A549 (cell line): ENCODE data around the gene RALGDS. TPM values are rescaled to one million over a fixed set of nuclear protein-coding genes. Genes with fewer than 3 reads are reported as not detected.
"Not testable (repeated sequence)": the region's sequence is repeated elsewhere in the genome, so short reads cannot be mapped to it uniquely, and the experiment has no call there.

Experiments used
- ATAC-seq, 2 experiments: fragments of 200-7000 bp in 1 of 2; fragments of >200 bp in 1 of 2; cut with Nextera tagmentation in 1 of 2; cut with Tn5 transposase in 1 of 2; 3 replicates each; pipeline versions ENCODE4 v1.8.0 to v1.9.1; 2018 to 2020; ENCODE audit warnings: mild to moderate bottlenecking in 1 of 2, moderate library complexity in 1 of 2
- CTCF ChIA-PET: fragments of 300-600 bp; sonication (Branson Sonifier 250); formaldehyde crosslinking; extraction: SDS; loops from one replicate; lab custom pipeline; 2021; ENCODE audit warnings: antibody characterized with exemption, inconsistent platforms; lab: Yijun Ruan, JAX
- POLR2A ChIA-PET: fragments of 350-600 bp; formaldehyde crosslinking; extraction: SDS; loops from one replicate; lab custom pipeline; 2021; ENCODE audit warnings: antibody characterized with exemption, inconsistent platforms; lab: Yijun Ruan, JAX
- DNase-seq, 2 experiments: peaks; one replicate each; pipeline versions ENCODE4 v3.0.0 to v3.0.0-alpha.2; 2011 to 2016; ENCODE audit warnings: low read depth in 1 of 2, low spot score in 1 of 2
- FAIRE-seq: peaks from 2 replicates; lab custom pipeline; 2011; peaks lifted over from hg19 to GRCh38; lab: Jason Lieb, UNC
- H3K27ac ChIP-seq, 2 experiments: fragments of >200 bp; sonication (Bioruptor Twin); formaldehyde crosslinking; 3 replicates each; pipeline ENCODE4 v1.5.1; 2016 to 2017
- H3K4me1 ChIP-seq: fragments of >200 bp; sonication (Bioruptor Twin); formaldehyde crosslinking; 3 replicates; pipeline ENCODE4 v1.6.1; 2016
- H3K4me2 ChIP-seq: fragments of >200 bp; sonication (Bioruptor Twin); formaldehyde crosslinking; 3 replicates; pipeline ENCODE4 v1.6.1; 2016
- H3K4me3 ChIP-seq: fragments of >200 bp; sonication (Bioruptor Twin); formaldehyde crosslinking; 3 replicates; pipeline ENCODE4 v1.5.1; 2016
- H3K9me3 ChIP-seq: fragments of >200 bp; sonication (Bioruptor Twin); formaldehyde crosslinking; 3 replicates; pipeline ENCODE4 v1.6.1; 2016
- EHF ChIP-seq: fragments of 250-450 bp; sonication (Bioruptor Pico); IDR thresholded peaks from 2 replicates; pipeline ENCODE4 v1.5.0; 2020; ENCODE audit warnings: mild to moderate bottlenecking
- EP300 ChIP-seq, 2 experiments: fragments of >200 bp; sonication (Bioruptor Twin); formaldehyde crosslinking; IDR thresholded peaks; 2 replicates in 1 of 2; 3 replicates in 1 of 2; pipeline ENCODE4 v1.6.1; 2016 to 2017
- FOXS1 ChIP-seq: fragments of 250-450 bp; sonication (Bioruptor Pico); IDR thresholded peaks from 2 replicates; pipeline ENCODE4 v1.5.0; 2020; ENCODE audit warnings: mild to moderate bottlenecking, moderate library complexity
- GATA3 ChIP-seq: IDR thresholded peaks from 2 replicates; pipeline ENCODE4 v1.6.1; 2012; ENCODE audit warnings: borderline replicate concordance
- JUN ChIP-seq, 2 experiments: fragments of >200 bp; sonication (Bioruptor Twin); formaldehyde crosslinking; IDR thresholded peaks; 2 replicates in 1 of 2; 3 replicates in 1 of 2; pipeline ENCODE4 v1.6.1; 2016 to 2017
- MYC ChIP-seq: IDR thresholded peaks from 2 replicates; pipeline ENCODE4 v1.6.1; 2012; ENCODE audit warnings: mild to moderate bottlenecking, inconsistent platforms, low read length, improper control_type of control experiment, borderline replicate concordance
- POLR2AphosphoS2 ChIP-seq: conservative IDR thresholded peaks from 2 replicates; pipeline ENCODE4 v1.6.1; 2012; ENCODE audit warnings: low read length, improper control_type of control experiment, inconsistent platforms
- RARB ChIP-seq: fragments of 250-450 bp; sonication (Bioruptor Pico); IDR thresholded peaks from 2 replicates; pipeline ENCODE4 v1.8.0; 2021; ENCODE audit warnings: mild to moderate bottlenecking, moderate library complexity
- RCOR1 ChIP-seq: fragments of 150-350 bp; IDR thresholded peaks from 2 replicates; pipeline ENCODE4 v1.6.1; 2014; ENCODE audit warnings: antibody characterized with exemption, low read length, low read depth
- RFX5 ChIP-seq: fragments of 450-650 bp; IDR thresholded peaks from 2 replicates; pipeline ENCODE4 v1.7.1; 2014; ENCODE audit warnings: antibody characterized with exemption, mild to moderate bottlenecking, moderate library complexity
- RNF2 ChIP-seq: fragments of 200-600 bp; sonication (generic); IDR thresholded peaks from 2 replicates; pipeline ENCODE4 v1.6.1; 2016; ENCODE audit warnings: low read depth, mild to moderate bottlenecking, antibody characterized with exemption, moderate library complexity, borderline replicate concordance
- WGBS: methylation state at CpG from one replicate; pipeline ENCODE4 v1.1.6; 2017; ENCODE audit errors: missing lambda C conversion rate; 5-methylcytosine and 5-hydroxymethylcytosine counted together
- polyA plus RNA-seq, 4 experiments: library from polyadenylated mRNA; depleted of rRNA in 3 of 4; stranded (reverse); fragments of >200 nt; fragmentation: RNase III in 1 of 4; extraction: RNeasy Plus Mini Kit Qiagen cat#74134 plus additional on column Dnase treatment in 1 of 4; gene quantifications; 2 replicates in 3 of 4; 3 replicates in 1 of 4; pipeline ENCODE4 v1.2.3, GENCODE V29; 2011 to 2017
- TF ChIP-seq, protein P1 (sequence below): fragments of 250-450 bp; sonication (Bioruptor Pico); IDR thresholded peaks from 2 replicates; pipeline ENCODE4 v1.5.0; 2020; ENCODE audit warnings: low read depth, mild to moderate bottlenecking, moderate library complexity
- TF ChIP-seq, protein P2 (sequence below): IDR thresholded peaks from 2 replicates; pipeline ENCODE4 v1.6.1; 2012
- TF ChIP-seq, protein P3 (sequence below): fragments of >200 bp; sonication (Bioruptor Twin); formaldehyde crosslinking; IDR thresholded peaks from 3 replicates; pipeline ENCODE4 v1.5.1; 2016
- TF ChIP-seq, protein P4 (sequence below): fragments of 250-450 bp; sonication (Bioruptor Pico); IDR thresholded peaks from 2 replicates; pipeline ENCODE4 v1.5.0; 2021; ENCODE audit warnings: mild to moderate bottlenecking, moderate library complexity, borderline replicate concordance

RALGDS gene
- polyA plus RNA-seq, 2 of the 4 experiments (the other 2 are of a cell fraction) = 8.9 to 12.1 TPM

DNA sequence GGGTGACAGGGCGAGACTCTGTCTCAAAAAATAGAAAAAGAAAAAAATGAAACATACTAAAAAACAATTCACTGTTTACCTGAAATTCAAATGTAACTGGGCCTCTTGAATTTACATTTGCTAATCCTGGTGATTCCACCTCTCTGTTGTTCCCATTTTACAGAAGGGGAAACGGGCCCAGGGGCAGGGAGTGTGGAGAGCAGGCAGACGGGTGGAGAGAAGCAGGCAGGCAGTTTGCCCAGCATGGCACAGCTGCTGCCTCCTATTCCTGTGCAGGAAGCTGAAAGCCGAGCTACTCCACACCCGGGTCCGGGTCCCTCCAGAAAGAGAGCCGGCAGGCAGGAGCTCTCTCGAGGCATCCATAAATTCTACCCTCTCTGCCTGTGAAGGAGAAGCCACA, 58.5 kb downstream of the RALGDS start:
- CTCF ChIA-PET = interaction anchor here (1.4 kb wide), 1 partner anchor 40 kb away, joined by 4 read pairs; no protein-coding TSS in a partner anchor
- H3K4me3 ChIP-seq, H3K4me2 ChIP-seq, POLR2A ChIA-PET, FAIRE-seq, DNase-seq, H3K9me3 ChIP-seq, H3K27ac ChIP-seq, ATAC-seq, H3K4me1 ChIP-seq: not testable (repeated sequence)
- 83% methylated on average over 7 of the region's 8 CpGs for WGBS

DNA sequence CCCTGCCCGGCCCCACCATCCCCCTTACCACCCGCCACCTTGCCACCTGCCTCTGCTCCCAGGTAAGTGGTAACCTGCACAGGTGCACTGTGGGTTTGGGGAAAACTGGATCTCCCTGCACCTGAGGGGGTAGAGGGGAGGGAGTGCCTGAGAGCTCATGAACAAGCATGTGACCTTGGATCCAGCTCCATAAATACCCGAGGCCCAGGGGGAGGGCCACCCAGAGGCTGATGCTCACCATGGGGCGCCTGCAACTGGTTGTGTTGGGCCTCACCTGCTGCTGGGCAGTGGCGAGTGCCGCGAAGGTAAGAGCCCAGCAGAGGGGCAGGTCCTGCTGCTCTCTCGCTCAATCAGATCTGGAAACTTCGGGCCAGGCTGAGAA, 59.3 kb downstream of the RALGDS start, which contains the start of gene CEL:
Gene CEL (plus strand): TSS at position 218 of the 382 bp plus-strand sequence. CDS start 22 bp downstream, at position 240.
- 67% methylated on average over 2 of the region's 9 CpGs for WGBS
- H3K4me3 ChIP-seq, H3K4me2 ChIP-seq, H3K9me3 ChIP-seq, ATAC-seq, CTCF ChIA-PET, DNase-seq, FAIRE-seq, H3K4me1 ChIP-seq: not testable (repeated sequence)
- POLR2A ChIA-PET = interaction anchor here (0.7 kb wide), 1 partner anchor 61 kb away, joined by 5 read pairs; no protein-coding TSS in a partner anchor
- peak within 1 kb of the TSS in 1 of 2 experiments; percentile 76; a peak in 4 of 6 replicates for H3K27ac ChIP-seq

DNA sequence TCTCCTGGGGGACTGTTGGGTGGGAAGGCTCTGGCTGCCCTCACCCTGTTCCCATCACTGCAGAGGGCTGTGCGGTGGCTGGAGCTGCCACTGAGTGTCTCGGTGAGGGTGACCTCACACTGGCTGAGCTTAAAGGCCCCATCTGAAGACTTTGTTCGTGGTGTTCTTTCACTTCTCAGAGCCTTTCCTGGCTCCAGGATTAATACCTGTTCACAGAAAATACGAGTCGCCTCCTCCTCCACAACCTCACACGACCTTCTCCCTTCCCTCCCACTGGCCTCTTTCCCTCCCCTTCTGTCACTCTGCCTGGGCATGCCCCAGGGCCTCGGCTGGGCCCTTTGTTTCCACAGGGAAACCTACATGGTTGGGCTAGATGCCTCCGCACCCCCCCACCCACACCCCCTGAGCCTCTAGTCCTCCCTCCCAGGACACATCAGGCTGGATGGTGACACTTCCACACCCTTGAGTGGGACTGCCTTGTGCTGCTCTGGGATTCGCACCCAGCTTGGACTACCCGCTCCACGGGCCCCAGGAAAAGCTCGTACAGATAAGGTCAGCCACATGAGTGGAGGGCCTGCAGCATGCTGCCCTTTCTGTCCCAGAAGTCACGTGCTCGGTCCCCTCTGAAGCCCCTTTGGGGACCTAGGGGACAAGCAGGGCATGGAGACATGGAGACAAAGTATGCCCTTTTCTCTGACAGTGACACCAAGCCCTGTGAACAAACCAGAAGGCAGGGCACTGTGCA, 59.8 kb downstream of the RALGDS start:
- CTCF ChIA-PET = interaction anchor here (1.1 to 5.5 kb wide), 2 partner anchors 39 to 85 kb away, joined by 3 to 45 read pairs; no protein-coding TSS in a partner anchor

DNA sequence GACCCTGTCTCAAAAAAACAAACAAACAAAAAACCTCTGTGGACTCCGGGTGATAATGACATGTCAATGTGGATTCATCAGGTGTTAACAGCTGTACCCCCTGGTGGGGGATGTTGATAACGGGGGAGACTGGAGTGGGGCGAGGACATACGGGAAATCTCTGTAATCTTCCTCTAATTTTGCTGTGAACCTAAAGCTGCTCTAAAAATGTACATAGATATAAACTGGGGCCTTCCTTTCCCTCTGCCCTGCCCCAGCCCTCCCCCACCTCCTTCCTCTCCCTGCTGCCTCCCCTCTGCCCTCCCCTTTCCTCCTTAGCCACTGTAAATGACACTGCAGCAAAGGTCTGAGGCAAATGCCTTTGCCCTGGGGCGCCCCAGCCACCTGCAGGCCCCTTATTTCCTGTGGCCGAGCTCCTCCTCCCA, 60.6 kb downstream of the RALGDS start:
- FAIRE-seq (no peak), DNase-seq (no peak), ATAC-seq (no peak)
- no peak overlapping the region for H3K27ac ChIP-seq
- POLR2A ChIA-PET = no interaction called here
- H3K4me3 ChIP-seq = no peak overlapping the region
- H3K4me2 ChIP-seq = no peak overlapping the region
- no peak for TF ChIP-seq GATA3
- TF ChIP-seq RCOR1 = no peak
- no peak for TF ChIP-seq RNF2
- TF ChIP-seq EP300 (IDR thresholded peaks at IDR 0.05) = no peak
- TF ChIP-seq, protein P1, sequence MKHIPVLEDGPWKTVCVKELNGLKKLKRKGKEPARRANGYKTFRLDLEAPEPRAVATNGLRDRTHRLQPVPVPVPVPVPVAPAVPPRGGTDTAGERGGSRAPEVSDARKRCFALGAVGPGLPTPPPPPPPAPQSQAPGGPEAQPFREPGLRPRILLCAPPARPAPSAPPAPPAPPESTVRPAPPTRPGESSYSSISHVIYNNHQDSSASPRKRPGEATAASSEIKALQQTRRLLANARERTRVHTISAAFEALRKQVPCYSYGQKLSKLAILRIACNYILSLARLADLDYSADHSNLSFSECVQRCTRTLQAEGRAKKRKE (CRISPR knock-in tag) = no peak
- TF ChIP-seq, protein P2, sequence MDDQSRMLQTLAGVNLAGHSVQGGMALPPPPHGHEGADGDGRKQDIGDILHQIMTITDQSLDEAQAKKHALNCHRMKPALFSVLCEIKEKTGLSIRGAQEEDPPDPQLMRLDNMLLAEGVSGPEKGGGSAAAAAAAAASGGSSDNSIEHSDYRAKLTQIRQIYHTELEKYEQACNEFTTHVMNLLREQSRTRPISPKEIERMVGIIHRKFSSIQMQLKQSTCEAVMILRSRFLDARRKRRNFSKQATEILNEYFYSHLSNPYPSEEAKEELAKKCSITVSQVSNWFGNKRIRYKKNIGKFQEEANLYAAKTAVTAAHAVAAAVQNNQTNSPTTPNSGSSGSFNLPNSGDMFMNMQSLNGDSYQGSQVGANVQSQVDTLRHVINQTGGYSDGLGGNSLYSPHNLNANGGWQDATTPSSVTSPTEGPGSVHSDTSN = no peak
- CTCF ChIA-PET = interaction anchor here (1.1 to 5.5 kb wide), 4 partner anchors 12 to 86 kb away, joined by 3 to 45 read pairs (median 6); no protein-coding TSS in a partner anchor
- H3K9me3 ChIP-seq = no peaks in the 10 kb centered on the region
- H3K4me1 ChIP-seq = 0 out of 3 replicates have a peak, but pooled peaks cover 3% of the 10 kb centered on the region
- 85% methylated on average over 6 of the region's 6 CpGs for WGBS

More for the DNA sequence above, 59.8 kb downstream of the RALGDS start:
- H3K9me3 ChIP-seq, H3K4me1 ChIP-seq, FAIRE-seq, DNase-seq, H3K4me3 ChIP-seq, H3K4me2 ChIP-seq: not testable (repeated sequence)
- POLR2A ChIA-PET = interaction anchor here (0.7 kb wide), 1 partner anchor 62 kb away, joined by 5 read pairs; no protein-coding TSS in a partner anchor
- 83% methylated on average over 9 of the region's 14 CpGs for WGBS
- ATAC-seq = peak in 1 of 2 experiments; percentile 26; a peak in 2 of 6 replicates
- H3K27ac ChIP-seq = peak overlapping the region in 1 of 2 experiments; percentile 76; a peak in 4 of 6 replicates

DNA sequence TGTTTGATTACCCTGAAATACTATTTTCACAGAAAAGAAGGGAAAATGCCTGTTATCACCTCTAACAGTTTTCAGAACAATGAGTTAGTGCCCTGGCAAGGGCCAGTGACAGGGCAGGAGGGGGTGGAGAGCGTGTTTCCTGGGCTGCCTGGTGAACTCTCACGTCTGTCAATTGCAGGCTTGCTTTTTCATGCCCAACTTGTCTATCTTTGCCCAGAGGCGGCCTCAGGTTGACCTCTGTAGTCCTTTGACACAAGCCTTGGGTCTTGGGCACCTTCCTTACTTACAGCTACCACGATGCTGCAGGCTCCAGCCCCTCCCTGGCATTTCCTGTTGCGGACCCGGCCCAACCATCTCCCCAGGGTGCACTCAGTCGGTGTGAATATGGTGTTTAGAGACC, 61.4 kb downstream of the RALGDS start:
- ChIA-PET POLR2A (no interaction called here), CTCF (interaction anchor here (1.3 to 5.5 kb wide), 3 partner anchors 11 to 87 kb away, joined by 4 to 45 read pairs (median 9); no protein-coding TSS in a partner anchor)
- Histone ChIP-seq H3K4me1 (0 out of 3 replicates have a peak, but pooled peaks cover 3% of the 10 kb centered on the region), H3K27ac (no peak overlapping the region), H3K4me3 (no peak overlapping the region), H3K9me3 (no peaks in the 10 kb centered on the region), H3K4me2 (no peak overlapping the region)
- no peak for FAIRE-seq
- ATAC-seq = no peak
- DNase-seq = no peak
- 85% methylated on average over 7 of the region's 7 CpGs for WGBS
- TF ChIP-seq JUN (IDR thresholded peaks at IDR 0.05) = no peak
- no peak for TF ChIP-seq EHF (CRISPR knock-in tag)
- TF ChIP-seq, protein P3, sequence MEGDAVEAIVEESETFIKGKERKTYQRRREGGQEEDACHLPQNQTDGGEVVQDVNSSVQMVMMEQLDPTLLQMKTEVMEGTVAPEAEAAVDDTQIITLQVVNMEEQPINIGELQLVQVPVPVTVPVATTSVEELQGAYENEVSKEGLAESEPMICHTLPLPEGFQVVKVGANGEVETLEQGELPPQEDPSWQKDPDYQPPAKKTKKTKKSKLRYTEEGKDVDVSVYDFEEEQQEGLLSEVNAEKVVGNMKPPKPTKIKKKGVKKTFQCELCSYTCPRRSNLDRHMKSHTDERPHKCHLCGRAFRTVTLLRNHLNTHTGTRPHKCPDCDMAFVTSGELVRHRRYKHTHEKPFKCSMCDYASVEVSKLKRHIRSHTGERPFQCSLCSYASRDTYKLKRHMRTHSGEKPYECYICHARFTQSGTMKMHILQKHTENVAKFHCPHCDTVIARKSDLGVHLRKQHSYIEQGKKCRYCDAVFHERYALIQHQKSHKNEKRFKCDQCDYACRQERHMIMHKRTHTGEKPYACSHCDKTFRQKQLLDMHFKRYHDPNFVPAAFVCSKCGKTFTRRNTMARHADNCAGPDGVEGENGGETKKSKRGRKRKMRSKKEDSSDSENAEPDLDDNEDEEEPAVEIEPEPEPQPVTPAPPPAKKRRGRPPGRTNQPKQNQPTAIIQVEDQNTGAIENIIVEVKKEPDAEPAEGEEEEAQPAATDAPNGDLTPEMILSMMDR = no peak
- no peak for TF ChIP-seq FOXS1
- TF ChIP-seq, protein P4, sequence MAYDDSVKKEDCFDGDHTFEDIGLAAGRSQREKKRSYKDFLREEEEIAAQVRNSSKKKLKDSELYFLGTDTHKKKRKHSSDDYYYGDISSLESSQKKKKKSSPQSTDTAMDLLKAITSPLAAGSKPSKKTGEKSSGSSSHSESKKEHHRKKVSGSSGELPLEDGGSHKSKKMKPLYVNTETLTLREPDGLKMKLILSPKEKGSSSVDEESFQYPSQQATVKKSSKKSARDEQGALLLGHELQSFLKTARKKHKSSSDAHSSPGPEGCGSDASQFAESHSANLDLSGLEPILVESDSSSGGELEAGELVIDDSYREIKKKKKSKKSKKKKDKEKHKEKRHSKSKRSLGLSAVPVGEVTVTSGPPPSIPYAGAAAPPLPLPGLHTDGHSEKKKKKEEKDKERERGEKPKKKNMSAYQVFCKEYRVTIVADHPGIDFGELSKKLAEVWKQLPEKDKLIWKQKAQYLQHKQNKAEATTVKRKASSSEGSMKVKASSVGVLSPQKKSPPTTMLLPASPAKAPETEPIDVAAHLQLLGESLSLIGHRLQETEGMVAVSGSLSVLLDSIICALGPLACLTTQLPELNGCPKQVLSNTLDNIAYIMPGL (CRISPR knock-in tag) = no peak
- TF ChIP-seq RFX5 = no peak
- TF ChIP-seq RARB (CRISPR knock-in tag) = no peak
- TF ChIP-seq MYC = no peak
- TF ChIP-seq, protein P2 = no peak
- TF ChIP-seq POLR2AphosphoS2 = no peak
- TF ChIP-seq, all 56 proteins: peak for 0
